ENCODE measurements around the gene AUTS2.

DNA sequence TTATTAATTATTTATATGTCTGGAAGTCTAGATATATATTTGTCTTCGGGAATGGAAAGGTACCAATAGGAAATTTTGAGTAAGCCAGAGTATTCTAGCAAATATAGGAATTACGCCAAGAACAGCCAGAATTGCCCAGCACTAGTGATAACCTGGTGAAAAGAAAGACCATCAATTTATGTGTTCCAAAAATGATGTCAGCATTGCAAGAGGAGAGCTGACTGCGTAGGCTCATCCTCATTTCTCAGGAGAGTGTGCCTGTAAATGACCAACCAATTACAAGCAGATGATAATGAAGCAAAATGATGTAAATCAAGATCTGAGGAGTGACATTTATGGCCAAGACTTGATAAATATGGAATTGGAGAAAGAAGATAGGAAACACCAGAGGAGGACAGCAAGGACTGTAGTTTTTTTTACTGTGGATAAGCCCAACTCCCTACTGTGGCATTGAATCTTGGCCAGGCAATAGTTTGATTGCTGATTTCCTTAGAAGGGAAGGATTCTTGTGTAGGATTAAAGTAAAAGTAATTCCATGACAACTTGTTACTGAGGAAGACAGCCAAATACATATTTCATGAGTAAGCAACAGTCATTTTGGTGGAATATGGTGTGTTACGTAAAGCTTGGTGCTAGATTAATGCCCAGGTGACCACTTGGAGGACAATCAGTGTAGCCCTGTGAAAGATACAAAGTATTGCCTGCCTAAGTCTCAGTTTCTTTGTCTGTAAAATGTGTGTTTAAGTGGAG lies 590.8 kb downstream of the AUTS2 start:
- TF ChIP-seq CTCF (IDR thresholded peaks at IDR 0.05; ENCODE audit: poor library complexity, severe bottlenecking) (no peak), POLR2AphosphoS5 (IDR thresholded peaks at IDR 0.05) (no peak), EZH2 (IDR thresholded peaks at IDR 0.05; ENCODE audit: borderline replicate concordance, insufficient read depth, low read length, poor library complexity, severe bottlenecking) (no peak), EP300 (conservative IDR thresholded peaks at IDR 0.05; ENCODE audit: poor library complexity, severe bottlenecking) (no peak), RAD21 (conservative IDR thresholded peaks at IDR 0.05) (no peak)
- TF ChIP-seq, protein P1, sequence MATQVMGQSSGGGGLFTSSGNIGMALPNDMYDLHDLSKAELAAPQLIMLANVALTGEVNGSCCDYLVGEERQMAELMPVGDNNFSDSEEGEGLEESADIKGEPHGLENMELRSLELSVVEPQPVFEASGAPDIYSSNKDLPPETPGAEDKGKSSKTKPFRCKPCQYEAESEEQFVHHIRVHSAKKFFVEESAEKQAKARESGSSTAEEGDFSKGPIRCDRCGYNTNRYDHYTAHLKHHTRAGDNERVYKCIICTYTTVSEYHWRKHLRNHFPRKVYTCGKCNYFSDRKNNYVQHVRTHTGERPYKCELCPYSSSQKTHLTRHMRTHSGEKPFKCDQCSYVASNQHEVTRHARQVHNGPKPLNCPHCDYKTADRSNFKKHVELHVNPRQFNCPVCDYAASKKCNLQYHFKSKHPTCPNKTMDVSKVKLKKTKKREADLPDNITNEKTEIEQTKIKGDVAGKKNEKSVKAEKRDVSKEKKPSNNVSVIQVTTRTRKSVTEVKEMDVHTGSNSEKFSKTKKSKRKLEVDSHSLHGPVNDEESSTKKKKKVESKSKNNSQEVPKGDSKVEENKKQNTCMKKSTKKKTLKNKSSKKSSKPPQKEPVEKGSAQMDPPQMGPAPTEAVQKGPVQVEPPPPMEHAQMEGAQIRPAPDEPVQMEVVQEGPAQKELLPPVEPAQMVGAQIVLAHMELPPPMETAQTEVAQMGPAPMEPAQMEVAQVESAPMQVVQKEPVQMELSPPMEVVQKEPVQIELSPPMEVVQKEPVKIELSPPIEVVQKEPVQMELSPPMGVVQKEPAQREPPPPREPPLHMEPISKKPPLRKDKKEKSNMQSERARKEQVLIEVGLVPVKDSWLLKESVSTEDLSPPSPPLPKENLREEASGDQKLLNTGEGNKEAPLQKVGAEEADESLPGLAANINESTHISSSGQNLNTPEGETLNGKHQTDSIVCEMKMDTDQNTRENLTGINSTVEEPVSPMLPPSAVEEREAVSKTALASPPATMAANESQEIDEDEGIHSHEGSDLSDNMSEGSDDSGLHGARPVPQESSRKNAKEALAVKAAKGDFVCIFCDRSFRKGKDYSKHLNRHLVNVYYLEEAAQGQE (IDR thresholded peaks at IDR 0.05; ENCODE audit: borderline replicate concordance) = no peak
